Subcutaneous adipose tissue (tissue), 4 donors: ENCODE data around the gene EIF2AK3. TPM values are rescaled to one million over a fixed set of nuclear protein-coding genes. Genes with fewer than 3 reads are reported as not detected.

Experiments used
- total RNA-seq, 4 donors: library from RNA; depleted of rRNA; stranded (reverse); fragments of >200 nt; gene quantifications; one replicate each; pipeline ENCODE4 v1.1.0, GENCODE V29; 2016
- TF ChIP-seq, protein P1 (sequence below): fragments of 450-650 bp; IDR thresholded peaks from one replicate; pipeline ENCODE4 v1.5.1; 2016; ENCODE audit warnings: low read depth, mild to moderate bottlenecking, control low read depth, antibody characterized with exemption, moderate library complexity

The EIF2AK3 gene
- total RNA-seq, 4 donors from 2014 or later = 15.6 to 46.3 (median 21.3) TPM

DNA sequence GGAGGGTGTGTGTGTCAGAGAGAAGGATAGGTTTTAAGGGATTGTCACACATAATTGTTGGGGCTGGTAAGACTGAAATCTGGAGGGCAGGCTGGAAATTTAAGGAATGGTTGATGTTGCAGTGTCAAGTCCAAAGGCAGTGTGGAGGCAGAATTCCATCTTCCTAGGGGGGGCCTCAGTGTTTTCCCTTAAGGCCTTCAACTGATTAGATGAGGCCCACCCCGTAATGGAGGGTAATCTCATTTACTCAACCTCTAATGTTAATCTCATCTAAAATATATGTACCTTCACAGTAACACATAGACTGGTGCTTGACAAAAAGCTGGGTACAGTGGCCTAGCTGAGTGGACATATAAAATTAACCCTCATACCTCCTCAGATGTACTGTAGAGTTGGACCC, 33.4 kb upstream of the EIF2AK3 start:
- TF ChIP-seq, protein P1, sequence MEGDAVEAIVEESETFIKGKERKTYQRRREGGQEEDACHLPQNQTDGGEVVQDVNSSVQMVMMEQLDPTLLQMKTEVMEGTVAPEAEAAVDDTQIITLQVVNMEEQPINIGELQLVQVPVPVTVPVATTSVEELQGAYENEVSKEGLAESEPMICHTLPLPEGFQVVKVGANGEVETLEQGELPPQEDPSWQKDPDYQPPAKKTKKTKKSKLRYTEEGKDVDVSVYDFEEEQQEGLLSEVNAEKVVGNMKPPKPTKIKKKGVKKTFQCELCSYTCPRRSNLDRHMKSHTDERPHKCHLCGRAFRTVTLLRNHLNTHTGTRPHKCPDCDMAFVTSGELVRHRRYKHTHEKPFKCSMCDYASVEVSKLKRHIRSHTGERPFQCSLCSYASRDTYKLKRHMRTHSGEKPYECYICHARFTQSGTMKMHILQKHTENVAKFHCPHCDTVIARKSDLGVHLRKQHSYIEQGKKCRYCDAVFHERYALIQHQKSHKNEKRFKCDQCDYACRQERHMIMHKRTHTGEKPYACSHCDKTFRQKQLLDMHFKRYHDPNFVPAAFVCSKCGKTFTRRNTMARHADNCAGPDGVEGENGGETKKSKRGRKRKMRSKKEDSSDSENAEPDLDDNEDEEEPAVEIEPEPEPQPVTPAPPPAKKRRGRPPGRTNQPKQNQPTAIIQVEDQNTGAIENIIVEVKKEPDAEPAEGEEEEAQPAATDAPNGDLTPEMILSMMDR = no peak

GRCh38 chr2:88659538-88659915, 32.3 kb upstream of the EIF2AK3 start:
- TF ChIP-seq, protein P1 = no peak

DNA sequence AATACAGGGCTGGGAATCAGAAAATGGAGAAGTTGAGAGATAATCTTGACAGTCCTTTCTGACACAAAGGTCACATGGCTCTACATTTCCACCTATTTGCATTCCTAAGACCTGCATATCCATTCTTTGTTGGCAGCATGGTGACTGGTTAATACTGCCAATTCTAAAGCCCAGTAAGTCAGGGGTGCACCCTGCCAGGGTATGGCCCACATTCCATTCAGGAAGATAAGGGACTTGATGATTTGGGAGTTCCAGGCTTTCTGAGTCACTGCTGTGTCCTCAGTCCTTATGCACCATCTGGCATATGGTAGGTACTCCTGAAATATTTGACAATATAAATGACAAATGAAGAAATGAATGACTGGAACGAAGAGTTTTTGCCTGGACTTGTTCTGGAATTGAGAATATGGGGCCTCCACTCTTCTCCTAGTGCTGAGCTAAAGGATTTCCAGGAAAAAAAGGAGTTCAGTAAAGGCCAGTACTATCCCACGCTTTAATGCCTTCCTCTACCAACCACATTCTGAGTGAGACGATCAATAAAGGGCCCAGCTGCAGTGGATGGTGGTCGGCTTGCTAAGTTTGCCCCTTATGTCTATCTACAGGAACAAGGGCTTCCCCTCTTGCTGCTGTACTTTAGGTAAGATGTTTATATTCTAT, 31.7 kb upstream of the EIF2AK3 start:
- TF ChIP-seq, protein P1 = no peak

DNA sequence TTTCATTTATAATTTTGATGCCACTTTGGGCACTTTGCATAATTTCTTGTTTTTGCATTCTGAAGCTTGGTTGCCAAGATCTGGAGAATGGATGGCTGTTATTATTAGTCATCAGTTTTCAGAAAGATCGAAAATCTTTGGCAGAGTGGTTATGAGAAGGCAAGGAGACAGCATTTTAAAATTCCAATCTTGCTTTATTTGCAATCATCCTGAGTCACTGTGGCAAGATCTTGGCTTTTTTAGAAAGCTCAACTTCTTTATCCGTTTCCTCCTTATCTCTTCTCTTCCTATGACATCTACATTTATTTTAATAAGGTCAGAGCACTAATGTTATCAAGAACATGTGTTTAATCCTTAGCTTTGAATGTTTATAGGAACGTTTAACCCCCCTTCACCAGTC, 31.1 kb upstream of the EIF2AK3 start:
- TF ChIP-seq, protein P1 = no peak

GRCh38 chr2:88657131-88657530, 29.9 kb upstream of the EIF2AK3 start:
- TF ChIP-seq, protein P1 = no peak

GRCh38 chr2:88656690-88657089, 29.4 kb upstream of the EIF2AK3 start:
- TF ChIP-seq, protein P1 = no peak

DNA sequence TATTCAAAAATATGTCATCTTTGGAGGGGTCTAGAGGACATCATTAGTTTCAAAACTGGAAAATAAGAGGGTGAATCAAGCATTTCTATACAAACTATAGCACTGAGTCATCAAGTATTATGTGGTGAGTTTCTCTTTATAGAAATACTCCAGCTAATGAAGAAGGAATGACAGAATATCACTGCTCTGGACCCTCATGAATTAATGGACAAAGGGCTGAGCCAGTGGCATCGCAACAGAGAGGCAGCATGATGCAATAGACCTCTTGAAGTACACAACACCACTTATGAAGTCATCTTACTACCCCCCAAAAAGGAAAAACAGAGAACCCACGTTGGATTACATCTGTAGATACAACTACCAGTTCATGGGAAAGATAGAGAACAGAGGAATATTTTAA, 27.4 kb upstream of the EIF2AK3 start:
- TF ChIP-seq, protein P1 = no peak
